Pancreas (tissue), 10 donors: ENCODE measurements around the gene RFLNA. TPM values are rescaled to one million over a fixed set of nuclear protein-coding genes. Genes with fewer than 3 reads are reported as not detected.

Experiments used
- ATAC-seq, 4 donors: fragments of 200-7000 bp; cut with Tn5 transposase; one replicate each; pipeline versions ENCODE4 v1.8.0 to v1.9.1; 2020; ENCODE audit warnings: mild to moderate bottlenecking in 4 of 4, moderate library complexity in 4 of 4
- DNase-seq, 6 donors: peaks; one replicate each; pipeline ENCODE4 v3.0.0-alpha.2; 2020
- FAIRE-seq: peaks from 2 replicates; lab custom pipeline; 2012; peaks lifted over from hg19 to GRCh38; lab: Jason Lieb, UNC
- H3K27ac ChIP-seq, 4 donors: fragments of 200-600 bp; sonication (generic); 1 replicate in 3 of 4; 2 replicates in 1 of 4; pipeline versions ENCODE4 v1.5.0 to v1.8.0; 2020
- H3K27me3 ChIP-seq, 4 donors: fragments of 200-600 bp; one replicate each; pipeline ENCODE4 v1.8.0; 2021
- H3K36me3 ChIP-seq, 3 donors: fragments of 200-600 bp; sonication (generic) in 1 of 3; one replicate each; pipeline versions ENCODE4 v1.5.0 to v1.8.0; 2020 to 2021
- H3K4me1 ChIP-seq, 3 donors: fragments of 200-600 bp; one replicate each; pipeline ENCODE4 v1.8.0; 2021
- H3K4me3 ChIP-seq, 4 donors: fragments of 200-600 bp; sonication (generic) in 2 of 4; one replicate each; pipeline versions ENCODE4 v1.5.0 to v1.8.0; 2020 to 2021
- H3K9me3 ChIP-seq, 4 donors: fragments of 200-600 bp; one replicate each; pipeline ENCODE4 v1.8.0; 2021
- CTCF ChIP-seq, 4 donors: fragments of 200-600 bp; sonication (generic) in 3 of 4; IDR thresholded peaks; one replicate each; pipeline versions ENCODE4 v1.5.0 to v1.8.0; 2021; ENCODE audit warnings: antibody characterized with exemption in 4 of 4
- WGBS, 2 donors: extraction: QIAGEN DNeasy Blood & Tissue Kit; methylation state at CpG; one replicate each; pipeline ENCODE4 v1.1.7; 2013; 5-methylcytosine and 5-hydroxymethylcytosine counted together
- intact Hi-C, 3 donors: fragments of 100-400 bp; cut with DNase I; formaldehyde crosslinking; loops; one replicate each; pipeline versions ENCODE4 v1.11.1 to v1.14.2; 2022
- polyA plus RNA-seq, 2 donors: library from polyadenylated mRNA; stranded (reverse); fragments of 200-250 nt; gene quantifications; one replicate each; pipeline ENCODE4 v1.2.3, GENCODE V29; 2013
- total RNA-seq, 6 donors: library from RNA; stranded (reverse); fragmentation: NEBNext Ultra II Directional in 4 of 6; extraction: Animal tissue kit (Norgen Biotek cat#: 25700) in 4 of 6; gene quantifications; one replicate each; pipeline versions ENCODE4 v1.2.1 to v1.2.4, GENCODE V29; 2021 to 2023
- donor health status: healthy with polysubstance abuse.
- donor health status: DM: no; HTN: no; CAD: no; lungs with moderate emphysema.
- donor health status: DM: no; HTN: no; CAD: no.
- donor health status: control.
- donor health status: control.
- donor health status: Bipolar disorder and iron deficiency.
- donor health status: DM: yes; HTN: yes; CAD: no.
- donor health status: DM: no; HTN: no; CAD: no.
- donor health status: DM: no; HTN: no; CAD: no.
- donor health status: DM: yes; HTN: yes; CAD: no.

Gene RFLNA
- total and polyA plus RNA-seq, 8 donors, result 0.09 to 1.3 (median 0.45) TPM

- H3K4me3 ChIP-seq, result no peak overlapping the region
- DNase-seq, result no peak
- no peaks in the 10 kb centered on the region for H3K4me1 ChIP-seq
- intact Hi-C loops, result no loop called here
- no peak for FAIRE-seq
- no peak for ATAC-seq
- WGBS, 2 donors, result 90 to 95% methylated on average over 6 of the region's 6 CpGs
- no peaks in the 10 kb centered on the region for H3K27me3 ChIP-seq
- no peak overlapping the region for H3K27ac ChIP-seq
- H3K36me3 ChIP-seq, result no peaks in the 10 kb centered on the region
- H3K9me3 ChIP-seq, result no peaks in the 10 kb centered on the region
- no peak for TF ChIP-seq CTCF (IDR thresholded peaks at IDR 0.05)
Measured at GRCh38 chr12:124252964-124253363, 41.9 kb upstream of the RFLNA start.

DNA sequence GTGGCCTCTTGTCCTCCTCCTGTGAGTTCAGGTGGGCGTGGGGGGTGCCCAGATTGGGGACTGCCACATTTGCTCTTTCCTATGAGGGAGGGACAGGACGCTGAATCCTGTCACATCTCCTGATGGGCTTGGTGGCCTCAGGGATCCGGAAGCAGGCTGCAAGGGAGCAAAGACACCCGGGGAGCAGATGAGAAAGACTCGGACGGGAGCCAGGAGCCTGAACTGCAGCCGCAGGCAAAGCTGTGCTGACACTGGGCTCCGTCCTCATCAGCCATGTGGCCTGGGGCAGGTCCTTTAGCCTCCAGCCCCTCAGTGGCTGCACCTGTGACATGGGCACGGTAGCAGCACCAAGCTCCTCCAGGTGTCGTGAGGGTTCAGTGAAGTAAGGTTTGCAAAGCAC is 40.8 kb upstream of the RFLNA start:
- WGBS, 2 donors, result 81 to 87% methylated on average over 10 of the region's 10 CpGs
- no peaks in the 10 kb centered on the region for H3K27me3 ChIP-seq
- DNase-seq (no peak), ATAC-seq (no peak), FAIRE-seq (no peak)
- H3K4me3 ChIP-seq, result no peak overlapping the region
- no peaks in the 10 kb centered on the region for H3K4me1 ChIP-seq
- intact Hi-C loops, result no loop called here
- TF ChIP-seq CTCF (IDR thresholded peaks at IDR 0.05), result no peak
- no peak overlapping the region for H3K27ac ChIP-seq
- H3K36me3 ChIP-seq, result no peaks in the 10 kb centered on the region
- H3K9me3 ChIP-seq, result no peaks in the 10 kb centered on the region

- DNase-seq (no peak), ATAC-seq (no peak), FAIRE-seq (no peak)
- intact Hi-C loops, result no loop called here
- no peaks in the 10 kb centered on the region for H3K9me3 ChIP-seq
- TF ChIP-seq CTCF (IDR thresholded peaks at IDR 0.05), result no peak
- no peaks in the 10 kb centered on the region for H3K27me3 ChIP-seq
- no peak overlapping the region for H3K4me3 ChIP-seq
- WGBS, 2 donors, result 29 to 30% methylated on average over 23 of the region's 23 CpGs
- no peaks in the 10 kb centered on the region for H3K36me3 ChIP-seq
- H3K4me1 ChIP-seq, result no peaks in the 10 kb centered on the region
- H3K27ac ChIP-seq, result no peak overlapping the region
Measured at GRCh38 chr12:124259154-124260066, 35.5 kb upstream of the RFLNA start.

DNA sequence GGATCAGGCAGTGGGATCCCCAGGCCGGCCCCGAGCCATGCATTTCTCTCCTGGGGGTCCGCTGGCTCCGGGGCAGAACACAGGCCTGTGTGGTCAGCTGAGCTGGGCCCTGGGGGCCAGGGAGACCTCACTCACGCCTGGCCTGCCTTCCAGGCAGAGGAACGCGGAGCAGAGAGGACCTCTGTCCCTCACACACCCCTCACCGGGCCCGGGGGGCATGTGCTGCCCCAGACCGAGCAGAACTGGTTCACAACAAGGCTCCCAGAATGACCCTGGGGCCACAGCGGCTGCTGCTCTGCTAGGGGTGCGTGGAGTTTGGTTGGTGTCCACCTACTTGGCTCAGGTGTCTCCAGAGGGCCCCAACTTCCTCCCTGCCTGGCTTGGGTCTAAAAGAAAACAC is 33.0 kb upstream of the RFLNA start:
- Histone ChIP-seq H3K27ac (no peak overlapping the region), H3K9me3 (no peaks in the 10 kb centered on the region), H3K4me1 (no peaks in the 10 kb centered on the region), H3K27me3 (no peaks in the 10 kb centered on the region), H3K36me3 (no peaks in the 10 kb centered on the region), H3K4me3 (no peak overlapping the region)
- intact Hi-C loops, result no loop called here
- no peak for ATAC-seq
- FAIRE-seq, result no peak
- no peak for DNase-seq
- no peak for TF ChIP-seq CTCF (IDR thresholded peaks at IDR 0.05)
- 87 to 92% methylated on average over 9 to 12 of the region's 12 CpGs for WGBS, 2 donors
